ENCODE data around the gene S100A2.

GRCh38 chr1:153550398-153550758 is 15.3 kb downstream of the S100A2 start:
- TF ChIP-seq, protein P1, sequence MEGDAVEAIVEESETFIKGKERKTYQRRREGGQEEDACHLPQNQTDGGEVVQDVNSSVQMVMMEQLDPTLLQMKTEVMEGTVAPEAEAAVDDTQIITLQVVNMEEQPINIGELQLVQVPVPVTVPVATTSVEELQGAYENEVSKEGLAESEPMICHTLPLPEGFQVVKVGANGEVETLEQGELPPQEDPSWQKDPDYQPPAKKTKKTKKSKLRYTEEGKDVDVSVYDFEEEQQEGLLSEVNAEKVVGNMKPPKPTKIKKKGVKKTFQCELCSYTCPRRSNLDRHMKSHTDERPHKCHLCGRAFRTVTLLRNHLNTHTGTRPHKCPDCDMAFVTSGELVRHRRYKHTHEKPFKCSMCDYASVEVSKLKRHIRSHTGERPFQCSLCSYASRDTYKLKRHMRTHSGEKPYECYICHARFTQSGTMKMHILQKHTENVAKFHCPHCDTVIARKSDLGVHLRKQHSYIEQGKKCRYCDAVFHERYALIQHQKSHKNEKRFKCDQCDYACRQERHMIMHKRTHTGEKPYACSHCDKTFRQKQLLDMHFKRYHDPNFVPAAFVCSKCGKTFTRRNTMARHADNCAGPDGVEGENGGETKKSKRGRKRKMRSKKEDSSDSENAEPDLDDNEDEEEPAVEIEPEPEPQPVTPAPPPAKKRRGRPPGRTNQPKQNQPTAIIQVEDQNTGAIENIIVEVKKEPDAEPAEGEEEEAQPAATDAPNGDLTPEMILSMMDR (IDR thresholded peaks at IDR 0.05; ENCODE audit: low read depth, low read length), result no peak
- no peak for TF ChIP-seq EZH2phosphoT487 (IDR thresholded peaks at IDR 0.05; ENCODE audit: low read depth)

Measured in OCI-LY3 (cell line).